HG03066 (cell line): ENCODE data around the gene BRPF3.

Experiments used
- ATAC-seq: cut with Tn5 transposase; IDR thresholded peaks from one replicate; pipeline ENCODE4 v1.9.1; 2021; ENCODE audit warnings: low read depth; ENCODE audit not compliant: unreplicated experiment

Gene BRPF3

GRCh38 chr6:36227379-36228228 lies 31.1 kb downstream of the BRPF3 start:
- no peak for ATAC-seq

- no peak for ATAC-seq
These were observed 32.7 kb downstream of the BRPF3 start for GRCh38 chr6:36229223-36229622.

GRCh38 chr6:36230371-36230770 lies 33.8 kb downstream of the BRPF3 start:
- ATAC-seq: no peak

GRCh38 chr6:36232172-36232571 lies 35.6 kb downstream of the BRPF3 start:
- no peak for ATAC-seq

- ATAC-seq: no peak
These were observed 38.8 kb downstream of the BRPF3 start for GRCh38 chr6:36235309-36235708.

- ATAC-seq: no peak
These were observed 39.3 kb downstream of the BRPF3 start for GRCh38 chr6:36235862-36236261.

- no peak for ATAC-seq
These were observed 43.2 kb downstream of the BRPF3 start for GRCh38 chr6:36239774-36240173.

GRCh38 chr6:36241728-36242127 lies 45.2 kb downstream of the BRPF3 start:
- peak; percentile 65 for ATAC-seq

GRCh38 chr6:36242161-36242560 lies 45.6 kb downstream of the BRPF3 start:
- no peak for ATAC-seq

GRCh38 chr6:36242626-36243025 lies 46.1 kb downstream of the BRPF3 start:
- no peak for ATAC-seq

- ATAC-seq: no peak
These were observed 47.1 kb downstream of the BRPF3 start for GRCh38 chr6:36243562-36244212.

GRCh38 chr6:36244641-36245280 lies 48.2 kb downstream of the BRPF3 start:
- ATAC-seq: no peak

GRCh38 chr6:36245572-36246061 lies 49.1 kb downstream of the BRPF3 start:
- ATAC-seq: no peak

- no peak for ATAC-seq
These were observed 50.1 kb downstream of the BRPF3 start for GRCh38 chr6:36246506-36247268.

- ATAC-seq: no peak
These were observed 51.1 kb downstream of the BRPF3 start for GRCh38 chr6:36247693-36248092.

- no peak for ATAC-seq
These were observed 52.4 kb downstream of the BRPF3 start for GRCh38 chr6:36248980-36249379.

- no peak for ATAC-seq
These were observed 53.0 kb downstream of the BRPF3 start for GRCh38 chr6:36249536-36249935.

GRCh38 chr6:36252005-36252404 lies 55.5 kb downstream of the BRPF3 start:
- no peak for ATAC-seq

- ATAC-seq: no peak
These were observed 67.0 kb downstream of the BRPF3 start for GRCh38 chr6:36263390-36264000.

- no peak for ATAC-seq
These were observed 69.2 kb downstream of the BRPF3 start for GRCh38 chr6:36265744-36266143.
